ENCODE results near the gene TNFRSF8.

TNFRSF8 gene

GRCh38 chr1:12177156-12177998, 114.3 kb downstream of the TNFRSF8 start:
- no peak for DNase-seq

DNA sequence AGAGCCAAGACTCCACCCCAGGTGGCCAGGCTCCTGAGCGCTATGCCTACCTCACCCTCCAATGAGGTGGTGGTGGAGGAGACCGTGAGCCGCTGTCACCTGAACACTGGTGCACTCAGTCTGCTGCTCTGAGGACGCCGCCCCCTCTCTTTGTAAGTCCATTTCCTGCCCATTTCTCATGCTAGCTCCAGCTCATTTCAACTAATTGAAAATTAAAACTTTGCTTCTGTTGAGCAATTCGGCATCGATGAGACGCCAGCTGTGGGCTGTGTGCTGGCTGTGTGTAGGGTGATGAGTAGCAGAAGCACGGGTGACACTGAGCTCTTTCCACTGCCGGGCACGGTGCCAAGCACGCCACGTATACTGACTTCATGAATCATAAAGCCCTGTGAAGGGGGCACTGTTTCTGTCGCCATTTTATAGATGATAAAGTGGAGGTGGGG, 114.9 kb downstream of the TNFRSF8 start:
- DNase-seq = peak; percentile 74 to 83

GRCh38 chr1:12178511-12178910, 115.4 kb downstream of the TNFRSF8 start:
- DNase-seq = no peak

DNA sequence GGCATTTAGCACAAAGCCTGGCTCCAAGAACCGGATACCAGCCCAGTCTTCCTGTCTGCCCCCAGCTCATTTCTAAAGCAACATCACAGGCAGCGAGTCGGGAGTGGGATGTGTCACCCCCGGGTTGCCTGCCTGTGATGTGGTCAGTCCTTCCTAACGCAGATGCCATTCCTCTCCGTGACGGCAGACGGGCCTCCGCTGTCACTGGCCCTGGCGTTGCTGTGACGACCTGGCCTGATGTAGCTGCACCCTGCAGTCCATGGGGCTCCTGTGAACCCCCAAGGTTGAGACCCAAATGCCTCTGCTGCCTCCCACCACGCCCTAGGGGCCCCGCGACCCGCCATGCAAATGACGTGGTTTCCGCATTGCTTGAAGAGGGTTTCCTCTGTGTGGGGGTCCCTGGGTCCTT, 116.0 kb downstream of the TNFRSF8 start:
- peak; percentile 45 to 62 for DNase-seq

- DNase-seq = no peak
Measured at GRCh38 chr1:12179676-12180075, 116.6 kb downstream of the TNFRSF8 start.

DNA sequence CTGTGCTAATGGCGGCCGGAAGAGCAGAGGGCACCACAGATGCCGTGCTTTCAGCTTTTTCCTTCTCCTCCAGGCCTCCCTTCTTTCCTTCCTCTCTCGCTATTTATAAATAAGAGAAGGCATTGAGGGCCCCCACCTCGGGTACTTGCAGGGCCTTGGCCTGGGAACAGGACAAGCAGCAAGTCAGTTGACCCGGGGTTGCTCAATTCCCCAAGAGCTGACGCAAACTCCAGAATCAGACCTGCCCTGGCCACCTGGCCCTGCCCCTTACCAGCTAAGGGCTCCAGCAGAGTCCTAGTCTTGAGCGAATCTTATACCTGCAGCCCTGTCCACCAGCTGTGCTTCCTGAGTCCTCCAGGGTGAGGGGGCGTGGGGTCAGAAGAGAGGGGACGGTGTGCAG, 117.2 kb downstream of the TNFRSF8 start:
- peak; percentile 56 to 63 for DNase-seq

GRCh38 chr1:12180903-12181302, 117.8 kb downstream of the TNFRSF8 start:
- DNase-seq = no peak

DNA sequence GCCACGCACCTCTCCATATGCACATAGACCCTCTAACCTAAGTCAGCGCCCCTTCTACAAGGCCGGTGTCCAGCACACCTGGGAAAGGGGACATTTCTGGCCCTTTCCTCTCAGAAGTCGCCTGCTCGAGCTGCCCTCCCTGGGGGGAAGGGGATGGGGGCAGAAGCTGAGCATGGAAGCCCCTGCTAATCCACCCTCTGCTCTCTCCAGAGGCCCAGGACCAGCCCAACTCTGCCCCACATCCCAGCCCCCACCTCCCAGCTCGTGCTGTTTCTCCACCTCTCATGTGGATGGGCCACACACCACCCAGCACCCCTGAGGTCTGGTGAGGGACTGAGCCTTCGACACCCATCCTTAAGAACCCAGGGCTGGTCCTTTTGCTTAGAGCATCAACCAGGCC, 118.5 kb downstream of the TNFRSF8 start:
- no peak for DNase-seq

DNA sequence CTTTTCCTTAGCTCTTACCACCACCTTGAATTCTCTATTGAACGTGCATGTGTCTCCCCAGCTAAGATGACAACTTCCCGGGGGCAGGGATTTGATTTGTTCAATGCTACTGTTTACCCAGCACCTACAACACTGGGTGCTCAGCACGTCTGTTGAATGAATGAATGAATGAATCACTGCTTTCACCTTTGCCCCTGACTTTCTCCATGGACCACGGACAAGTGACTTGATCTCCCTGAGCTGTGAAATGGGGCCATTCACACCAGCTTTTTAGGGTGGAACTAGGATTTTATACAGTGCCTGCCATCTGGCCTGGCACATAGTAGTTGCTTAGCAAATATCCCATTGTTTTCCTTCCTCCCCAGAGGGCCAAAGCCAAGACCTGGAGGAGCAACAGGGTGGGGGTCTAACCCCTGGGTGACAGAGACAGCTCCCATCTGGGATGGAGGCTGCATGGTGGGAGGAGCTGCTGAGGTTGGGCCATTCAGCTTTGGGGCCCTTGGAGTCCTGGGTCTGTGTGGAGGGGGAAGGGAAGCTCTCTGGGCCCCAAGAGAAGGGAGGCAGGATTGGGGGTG, 119.4 kb downstream of the TNFRSF8 start:
- no peak for DNase-seq

DNA sequence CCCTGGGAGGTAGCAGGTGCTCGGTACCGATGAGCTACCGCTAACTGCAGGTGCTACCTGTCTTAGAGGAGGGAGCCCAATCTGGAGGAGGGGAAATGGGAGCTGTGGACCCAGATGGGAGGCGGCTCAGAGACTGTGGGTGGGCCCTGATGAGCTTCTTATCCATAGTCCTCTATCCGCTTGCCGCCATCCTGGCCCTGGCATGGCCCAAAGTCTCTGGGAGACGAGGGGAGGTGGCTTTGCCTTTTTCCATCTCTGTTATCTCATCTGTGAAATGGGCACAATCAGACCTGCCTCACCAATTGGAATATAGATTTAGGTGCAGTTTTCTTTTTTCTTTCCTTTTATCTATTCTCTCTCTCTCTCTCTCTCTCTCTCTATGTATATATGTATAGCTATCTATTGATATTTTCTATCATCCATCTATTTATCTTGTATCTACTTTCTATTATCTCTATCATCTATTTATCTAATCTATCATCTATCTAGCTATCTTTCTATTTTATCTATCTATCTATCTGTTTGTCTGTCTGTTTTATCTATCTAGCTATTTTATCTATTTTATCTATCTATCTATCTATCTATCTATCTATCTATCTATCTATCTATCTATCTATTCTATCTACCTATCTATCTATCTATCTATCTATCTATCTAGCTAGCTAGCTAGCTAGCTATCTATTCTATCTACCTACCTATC, 120.1 kb downstream of the TNFRSF8 start:
- DNase-seq = no peak

- peak; percentile 77 to 86 for DNase-seq
Measured at GRCh38 chr1:12184008-12184681, 121.0 kb downstream of the TNFRSF8 start.

- no peak for DNase-seq
Measured at GRCh38 chr1:12185036-12185917, 122.2 kb downstream of the TNFRSF8 start.

DNA sequence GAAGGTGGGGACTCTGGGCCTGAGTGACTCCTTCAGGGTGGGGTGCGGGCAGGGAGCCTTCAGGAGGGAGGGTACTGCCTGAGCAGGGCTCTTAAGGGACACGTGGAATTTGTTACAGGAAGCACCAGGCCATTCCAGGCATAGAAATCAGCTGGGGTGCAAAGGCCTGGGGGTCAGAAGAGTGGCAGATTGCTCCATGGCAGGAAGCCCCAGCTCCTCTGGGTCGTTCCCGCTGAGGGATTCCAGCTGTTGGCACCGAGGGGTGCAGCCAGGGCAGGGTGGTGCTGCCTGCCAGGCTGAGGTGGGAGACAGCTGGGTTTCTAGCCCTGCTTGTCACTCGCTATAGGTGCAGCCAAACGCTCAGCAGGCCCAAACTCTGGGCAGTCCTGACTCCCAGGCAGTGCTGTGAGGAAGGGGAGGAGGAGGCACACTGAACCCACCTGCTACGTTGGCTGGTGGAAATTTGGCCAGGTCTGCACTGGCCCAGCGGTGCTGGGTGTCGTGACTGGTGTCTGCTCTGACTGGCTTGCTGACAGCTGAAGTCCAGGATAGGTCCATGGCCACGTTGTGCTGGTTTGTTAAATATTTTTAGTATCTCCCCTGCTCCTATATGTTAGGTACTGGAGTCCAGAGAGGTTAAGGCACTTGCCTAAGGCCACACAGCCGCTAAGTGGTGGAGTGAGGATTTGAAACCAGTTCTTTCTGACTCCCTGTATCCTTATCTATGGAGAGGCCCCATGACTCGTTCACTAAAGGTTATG, 123.0 kb downstream of the TNFRSF8 start:
- DNase-seq = no peak

DNA sequence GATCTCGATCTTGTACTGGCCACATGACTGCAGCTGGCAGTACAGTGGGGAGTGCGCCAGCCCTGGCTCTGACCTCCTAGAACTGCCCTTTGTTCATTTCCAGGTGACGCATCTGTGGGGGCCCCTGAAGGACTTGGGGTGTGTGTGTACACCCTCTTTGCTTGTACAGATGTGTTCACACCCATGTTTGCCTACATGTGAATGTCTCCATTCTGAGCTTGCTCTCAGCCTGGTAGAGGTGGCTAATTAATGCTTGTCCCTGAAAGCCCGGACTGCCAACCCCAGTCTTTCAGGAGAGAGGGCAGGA, 123.5 kb downstream of the TNFRSF8 start:
- DNase-seq = no peak

- no peak for DNase-seq
Measured at GRCh38 chr1:12188115-12188514, 125.0 kb downstream of the TNFRSF8 start.

GRCh38 chr1:12188657-12189327, 125.7 kb downstream of the TNFRSF8 start:
- DNase-seq = no peak

GRCh38 chr1:12189328-12189682, 126.2 kb downstream of the TNFRSF8 start:
- no peak for DNase-seq

GRCh38 chr1:12191242-12192032, 128.3 kb downstream of the TNFRSF8 start:
- DNase-seq = no peak

Measured in inflammatory macrophage treated with lipopolysaccharide for 1 hour (primary cell).